ENCODE results near the gene THSD4.
"Not testable (repeated sequence)": the region's sequence is repeated elsewhere in the genome, so short reads cannot be mapped to it uniquely, and the experiment has no call there.

THSD4 gene

GRCh38 chr15:71431343-71432336 is 316.4 kb downstream of the THSD4 start:
- intact Hi-C loops (cut with micrococcal nuclease): loop anchor here (10.0 kb wide), 1 partner anchor 417 kb away; no protein-coding TSS in a partner anchor
- Mint-ChIP-seq H3K4me3 (no peak overlapping the region), H3K27ac (no peak overlapping the region), H3K9me3 (no peaks in the 10 kb centered on the region), H3K4me1 (ENCODE audit: low read depth) (no peaks in the 10 kb centered on the region), H3K27me3 (peaks cover 2% of the 10 kb centered on the region), H3K36me3 (ENCODE audit: low read depth) (no peaks in the 10 kb centered on the region)

- intact Hi-C loops (cut with micrococcal nuclease): loop anchor here (10.0 kb wide), 1 partner anchor 419 kb away; no protein-coding TSS in a partner anchor
- Mint-ChIP-seq H3K4me1 (ENCODE audit: low read depth) (no peaks in the 10 kb centered on the region), H3K27me3 (peaks cover 3% of the 10 kb centered on the region), H3K4me3 (no peak overlapping the region), H3K36me3 (ENCODE audit: low read depth) (no peaks in the 10 kb centered on the region), H3K27ac (no peak overlapping the region), H3K9me3 (no peaks in the 10 kb centered on the region)
Observed at GRCh38 chr15:71433402-71433801, 318.1 kb downstream of the THSD4 start.

DNA sequence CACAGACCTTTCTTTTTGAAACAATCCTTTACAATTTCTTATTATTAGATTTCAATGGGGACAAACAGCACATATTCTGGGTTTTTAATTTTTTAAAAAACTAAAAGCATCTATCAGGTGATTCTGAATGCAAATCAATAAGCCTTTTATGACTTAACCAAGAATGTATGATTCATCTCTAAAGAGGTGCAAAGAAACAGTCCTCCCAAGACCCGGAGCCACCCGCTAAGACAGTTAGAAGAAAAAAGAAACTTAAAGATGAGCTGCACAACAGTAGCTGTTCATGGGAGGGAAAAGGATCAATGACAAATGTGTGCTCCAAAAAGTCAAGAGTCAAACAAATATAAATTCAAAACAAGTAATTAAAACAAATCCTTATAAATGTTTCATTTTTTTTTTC is 319.5 kb downstream of the THSD4 start:
- Mint-ChIP-seq H3K4me1 (ENCODE audit: low read depth) (no peaks in the 10 kb centered on the region), H3K27me3 (peaks cover 4% of the 10 kb centered on the region), H3K4me3 (no peak overlapping the region), H3K9me3 (no peaks in the 10 kb centered on the region), H3K27ac (no peak overlapping the region), H3K36me3 (ENCODE audit: low read depth) (no peaks in the 10 kb centered on the region)
- intact Hi-C loops (cut with micrococcal nuclease): loop anchor here (10.0 kb wide), 1 partner anchor 420 kb away; no protein-coding TSS in a partner anchor

GRCh38 chr15:71435552-71435951 is 320.3 kb downstream of the THSD4 start:
- intact Hi-C loops (cut with micrococcal nuclease): loop anchor here (10.0 kb wide), 1 partner anchor 421 kb away; no protein-coding TSS in a partner anchor
- H3K27ac Mint-ChIP-seq: no peak overlapping the region
- no peak overlapping the region for H3K4me3 Mint-ChIP-seq
- no peaks in the 10 kb centered on the region for H3K4me1 Mint-ChIP-seq (ENCODE audit: low read depth)
- no peaks in the 10 kb centered on the region for H3K9me3 Mint-ChIP-seq
- H3K36me3 Mint-ChIP-seq (ENCODE audit: low read depth): no peaks in the 10 kb centered on the region
- peaks cover 4% of the 10 kb centered on the region for H3K27me3 Mint-ChIP-seq

DNA sequence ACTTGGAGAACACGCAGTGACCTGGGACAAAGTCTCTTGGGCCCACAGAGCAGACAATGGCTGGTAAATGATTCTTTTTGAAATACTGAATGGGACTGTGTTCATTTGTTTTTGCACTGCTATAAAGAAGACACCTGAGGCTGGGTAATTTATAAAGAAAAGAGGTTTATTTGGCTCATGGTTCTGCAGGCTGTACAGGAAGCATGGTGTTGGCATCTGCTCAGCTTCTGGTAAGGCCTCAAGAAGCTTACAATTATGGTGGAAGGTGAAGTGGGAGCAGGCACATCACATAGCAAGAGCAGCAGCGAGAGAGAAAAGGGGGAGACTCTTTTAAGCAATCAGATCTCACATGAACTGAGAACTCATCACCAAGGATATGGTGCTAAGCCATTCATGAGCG is 321.6 kb downstream of the THSD4 start:
- Mint-ChIP-seq H3K27me3 (peaks cover 6% of the 10 kb centered on the region), H3K36me3 (ENCODE audit: low read depth) (no peaks in the 10 kb centered on the region), H3K4me3 (no peak overlapping the region), H3K4me1 (ENCODE audit: low read depth) (no peaks in the 10 kb centered on the region), H3K9me3 (no peaks in the 10 kb centered on the region), H3K27ac (no peak overlapping the region)
- intact Hi-C loops (cut with micrococcal nuclease): loop anchor here (10.0 kb wide), 1 partner anchor 422 kb away; no protein-coding TSS in a partner anchor

DNA sequence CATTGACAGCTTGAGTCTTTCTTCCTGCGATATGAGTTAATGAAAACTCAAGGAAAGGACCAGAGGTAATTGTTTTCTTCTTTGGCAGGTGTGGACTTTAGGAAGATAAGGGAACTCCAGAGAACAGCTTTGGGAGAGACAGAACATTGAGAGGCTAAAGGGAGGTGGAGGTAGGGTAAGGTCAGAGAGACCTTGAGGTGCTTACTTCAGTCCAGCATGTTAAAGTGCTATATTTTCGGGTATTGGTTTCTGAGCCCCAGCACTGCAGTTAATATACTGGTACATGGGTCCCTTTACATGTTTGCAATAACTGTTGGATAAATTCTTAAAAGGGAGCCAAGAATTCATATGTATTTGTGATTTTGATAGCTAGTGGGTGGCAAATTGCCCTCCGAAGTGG is 322.1 kb downstream of the THSD4 start:
- H3K27ac Mint-ChIP-seq: no peak overlapping the region
- no peaks in the 10 kb centered on the region for H3K4me1 Mint-ChIP-seq (ENCODE audit: low read depth)
- H3K36me3 Mint-ChIP-seq (ENCODE audit: low read depth): no peaks in the 10 kb centered on the region
- H3K9me3 Mint-ChIP-seq: no peaks in the 10 kb centered on the region
- H3K4me3 Mint-ChIP-seq: no peak overlapping the region
- intact Hi-C loops (cut with micrococcal nuclease): loop anchor here (10.0 kb wide), 1 partner anchor 423 kb away; no protein-coding TSS in a partner anchor
- H3K27me3 Mint-ChIP-seq: peaks cover 6% of the 10 kb centered on the region

DNA sequence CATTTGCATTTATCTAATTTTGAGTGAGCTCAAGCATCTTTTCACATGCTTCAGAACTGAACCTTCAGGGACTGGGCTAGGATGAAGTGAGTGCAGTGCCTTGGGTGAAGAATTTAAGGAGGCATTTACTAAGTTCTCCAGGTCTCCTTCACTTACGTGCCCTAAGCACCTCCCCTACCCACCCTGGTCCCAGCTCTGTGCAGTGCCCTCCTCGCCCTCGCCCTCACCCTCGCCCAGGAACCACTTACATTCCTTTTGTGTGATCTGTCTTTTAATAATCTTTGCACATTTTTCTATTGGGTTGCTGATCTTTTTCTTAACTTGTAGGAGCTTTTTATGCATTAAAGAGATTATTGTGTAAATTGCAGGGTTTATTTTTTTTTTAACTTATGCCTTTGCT is 322.6 kb downstream of the THSD4 start:
- intact Hi-C loops (cut with micrococcal nuclease): loop anchor here (10.0 kb wide), 1 partner anchor 423 kb away; no protein-coding TSS in a partner anchor
- Mint-ChIP-seq H3K36me3 (ENCODE audit: low read depth) (no peaks in the 10 kb centered on the region), H3K4me1 (ENCODE audit: low read depth) (peaks cover 4% of the 10 kb centered on the region), H3K9me3 (no peaks in the 10 kb centered on the region), H3K27ac (no peak overlapping the region), H3K4me3 (no peak overlapping the region), H3K27me3 (peaks cover 6% of the 10 kb centered on the region)

DNA sequence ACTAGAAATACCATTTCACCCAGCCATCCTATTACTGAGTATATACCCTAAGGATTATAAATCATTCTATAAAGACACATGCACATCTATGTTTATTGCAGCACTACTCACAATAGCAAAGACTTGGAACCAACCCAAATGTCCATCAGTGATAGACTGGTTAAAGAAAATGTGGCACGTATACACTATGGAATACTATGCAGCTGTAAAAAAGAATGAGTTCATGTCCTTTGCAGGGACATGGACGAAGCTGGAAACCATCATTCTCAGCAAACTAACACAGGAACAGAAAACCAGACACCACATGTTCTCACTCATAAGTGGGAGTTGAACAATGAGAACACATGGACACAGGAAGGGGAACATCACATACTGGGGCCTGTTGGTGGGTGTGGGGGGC is 324.2 kb downstream of the THSD4 start:
- not testable (repeated sequence) for H3K4me3 Mint-ChIP-seq; H3K27me3 Mint-ChIP-seq; H3K27ac Mint-ChIP-seq; H3K36me3 Mint-ChIP-seq (ENCODE audit: low read depth); H3K9me3 Mint-ChIP-seq
- peaks cover 13% of the 10 kb centered on the region for H3K4me1 Mint-ChIP-seq (ENCODE audit: low read depth)
- intact Hi-C loops (cut with micrococcal nuclease): loop anchor here (10.0 kb wide), 1 partner anchor 425 kb away; no protein-coding TSS in a partner anchor

GRCh38 chr15:71440489-71441110 is 325.3 kb downstream of the THSD4 start:
- Mint-ChIP-seq H3K27ac (no peak overlapping the region), H3K9me3 (no peaks in the 10 kb centered on the region), H3K36me3 (ENCODE audit: low read depth) (no peaks in the 10 kb centered on the region), H3K4me3 (no peak overlapping the region), H3K27me3 (peaks cover 6% of the 10 kb centered on the region), H3K4me1 (ENCODE audit: low read depth) (peaks cover 13% of the 10 kb centered on the region)
- intact Hi-C loops (cut with micrococcal nuclease): loop anchor here (1.0 to 5.0 kb wide), 2 partner anchors 325 to 613 kb away; partner anchors contain the start of gene THSD4

DNA sequence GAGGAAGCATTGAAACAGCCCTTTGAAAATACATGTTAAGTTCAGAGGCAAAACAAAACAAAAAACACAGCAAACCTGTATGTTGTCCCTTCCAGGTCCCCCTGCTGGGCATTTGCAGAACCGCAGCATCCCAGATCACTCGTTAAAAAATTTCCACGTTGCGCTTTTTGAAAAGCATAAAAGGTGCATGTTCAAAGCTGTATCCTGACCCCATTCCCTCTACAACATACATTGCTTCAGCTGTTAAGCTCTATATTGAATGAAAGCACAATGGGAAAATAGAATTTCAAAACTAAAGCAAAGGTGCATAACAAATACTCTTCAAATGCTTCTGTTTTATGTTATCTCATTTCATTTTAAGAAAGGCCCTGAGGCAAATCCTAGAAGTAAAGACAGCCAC is 328.3 kb downstream of the THSD4 start:
- H3K4me3 Mint-ChIP-seq: no peak overlapping the region
- intact Hi-C loops (cut with micrococcal nuclease): loop anchor here (5.0 kb wide), 1 partner anchor 616 kb away; no protein-coding TSS in a partner anchor
- H3K36me3 Mint-ChIP-seq (ENCODE audit: low read depth): no peaks in the 10 kb centered on the region
- H3K9me3 Mint-ChIP-seq: no peaks in the 10 kb centered on the region
- peaks cover 4% of the 10 kb centered on the region for H3K27me3 Mint-ChIP-seq
- H3K4me1 Mint-ChIP-seq (ENCODE audit: low read depth): peaks cover 13% of the 10 kb centered on the region
- H3K27ac Mint-ChIP-seq: no peak overlapping the region

GRCh38 chr15:71444032-71444810 is 328.9 kb downstream of the THSD4 start:
- H3K4me1 Mint-ChIP-seq (ENCODE audit: low read depth): peaks cover 13% of the 10 kb centered on the region
- intact Hi-C loops (cut with micrococcal nuclease): loop anchor here (5.0 kb wide), 1 partner anchor 617 kb away; no protein-coding TSS in a partner anchor
- no peak overlapping the region for H3K27ac Mint-ChIP-seq
- peaks cover 4% of the 10 kb centered on the region for H3K27me3 Mint-ChIP-seq
- H3K36me3 Mint-ChIP-seq (ENCODE audit: low read depth): no peaks in the 10 kb centered on the region
- no peak overlapping the region for H3K4me3 Mint-ChIP-seq
- H3K9me3 Mint-ChIP-seq: no peaks in the 10 kb centered on the region

DNA sequence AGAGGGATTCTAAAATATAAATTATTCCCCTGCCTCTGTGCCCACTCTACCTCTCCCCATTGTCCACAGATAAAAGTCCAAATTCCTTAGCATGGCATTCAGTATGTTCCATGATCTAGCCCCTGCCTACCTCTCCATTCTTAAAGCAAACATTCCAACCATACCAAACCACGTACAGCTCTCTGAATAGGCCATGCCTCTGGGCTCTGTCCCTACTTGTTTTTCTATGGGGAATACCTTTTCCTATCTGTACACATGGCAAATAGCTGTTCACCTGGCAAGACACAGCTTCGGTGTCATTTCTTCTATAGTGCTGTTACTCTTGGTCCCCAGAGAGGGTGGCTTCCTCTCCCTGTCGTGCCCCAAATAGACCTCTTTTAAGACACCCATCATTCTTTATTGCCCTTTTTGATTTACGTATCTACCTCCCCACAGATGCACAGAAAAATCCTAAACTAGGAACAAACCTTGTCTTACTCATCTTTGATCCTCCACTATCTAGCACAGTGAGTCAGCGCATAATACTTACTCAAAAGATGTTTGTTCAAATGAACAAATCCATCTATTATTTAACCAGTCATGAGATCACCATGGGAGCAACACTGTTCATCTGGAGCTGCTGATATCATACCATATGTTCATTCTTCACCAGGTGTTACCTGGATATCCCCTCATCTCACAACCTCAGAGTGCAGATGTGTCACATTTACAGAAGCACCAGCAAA is 329.8 kb downstream of the THSD4 start:
- intact Hi-C loops (cut with micrococcal nuclease): loop anchor here (5.0 kb wide), 1 partner anchor 618 kb away; no protein-coding TSS in a partner anchor
- no peak overlapping the region for H3K4me3 Mint-ChIP-seq
- H3K4me1 Mint-ChIP-seq (ENCODE audit: low read depth): peaks cover 13% of the 10 kb centered on the region
- H3K36me3 Mint-ChIP-seq (ENCODE audit: low read depth): no peaks in the 10 kb centered on the region
- H3K9me3 Mint-ChIP-seq: no peaks in the 10 kb centered on the region
- H3K27ac Mint-ChIP-seq: no peak overlapping the region
- peaks cover 2% of the 10 kb centered on the region for H3K27me3 Mint-ChIP-seq
